GM12891 (cell line): ENCODE measurements around the gene ZP3.
"Not testable (repeated sequence)": the region's sequence is repeated elsewhere in the genome, so short reads cannot be mapped to it uniquely, and the experiment has no call there.

Experiments used
- PAX5 ChIP-seq: IDR thresholded peaks from 2 replicates; pipeline ENCODE4 v1.6.1; 2011; ENCODE audit warnings: low read length, moderate library complexity, mild to moderate bottlenecking; ENCODE audit not compliant: insufficient read depth, severe bottlenecking
- POLR2A ChIP-seq: IDR thresholded peaks from 2 replicates; pipeline ENCODE4 v1.6.1; 2011; ENCODE audit warnings: low read depth, low read length, control low read depth
- POLR2AphosphoS5 ChIP-seq: IDR thresholded peaks from 2 replicates; pipeline ENCODE4 v1.6.1; 2011; ENCODE audit warnings: low read depth, low read length, control low read depth
- TAF1 ChIP-seq: IDR thresholded peaks from 2 replicates; pipeline ENCODE4 v1.6.1; 2011; ENCODE audit warnings: low read depth, low read length, control low read depth

DNA sequence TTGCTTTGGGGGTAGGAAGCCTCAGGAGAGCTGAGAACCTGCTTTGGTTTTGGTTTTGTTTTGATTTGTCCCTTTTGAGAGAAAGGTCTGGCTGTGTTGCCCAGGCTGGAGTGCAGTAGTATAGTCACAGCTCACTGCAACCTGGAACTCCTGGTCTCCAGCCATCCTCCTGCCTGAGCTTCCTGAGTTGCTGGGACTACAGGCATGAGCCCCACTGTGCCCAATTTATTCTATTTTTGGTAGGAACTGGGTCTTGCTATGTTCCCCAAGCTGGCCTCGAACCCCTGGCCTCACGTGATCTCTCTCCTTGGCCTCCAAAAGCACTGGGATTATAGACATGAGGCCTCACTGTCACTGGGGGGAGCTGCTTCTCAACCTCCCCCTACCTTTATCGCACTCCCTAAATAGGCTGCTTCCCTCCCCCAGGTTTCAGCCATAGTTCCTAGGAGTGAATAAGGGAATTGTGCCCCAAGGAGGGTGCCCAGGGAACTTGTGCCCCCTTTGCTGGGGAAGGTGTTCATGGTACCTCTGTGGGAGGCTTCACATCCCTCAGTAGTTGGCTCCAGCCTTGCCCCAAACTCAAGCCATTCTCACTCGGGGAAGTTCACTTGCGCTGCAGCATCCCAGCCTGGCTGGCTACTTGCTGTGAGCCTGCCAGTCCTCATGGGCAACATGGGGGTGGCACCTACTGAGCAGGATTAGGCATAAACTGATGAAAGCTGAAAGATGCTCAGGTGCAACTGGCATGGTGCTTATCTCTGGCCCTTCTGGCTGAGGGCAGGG, 18.1 kb downstream of the ZP3 start:
- TF ChIP-seq POLR2A, TAF1, POLR2AphosphoS5, PAX5: not testable (repeated sequence)
